Renal cortex interstitium (tissue), 3 donors: ENCODE results near the gene NLGN2. TPM values are rescaled to one million over a fixed set of nuclear protein-coding genes. Genes with fewer than 3 reads are reported as not detected.

ENCODE experiments used
- polyA plus RNA-seq, 3 donors: library from polyadenylated mRNA; unstranded; fragments of 120-200 nt; gene quantifications; one replicate each; pipeline ENCODE4 v1.2.1, GENCODE V29; 2013; ENCODE audit not compliant: insufficient read length in 3 of 3

The NLGN2 gene
- polyA plus RNA-seq, 3 donors: 21.4 to 36.4 (median 29.0) TPM

Other genes with a start within 250 kb of the NLGN2 start
- gene ASGR1, start 228.5 kb upstream of the NLGN2 start, polyA plus RNA-seq: 10 to 100 TPM in 1 of 3 donors, 1 to 10 TPM in 2; 6.1 to 10.7 (median 7.2) TPM
- gene DLG4, start 188.0 kb upstream of the NLGN2 start, polyA plus RNA-seq: 10 to 100 TPM; 28.3 to 47.7 (median 37.6) TPM
- 100 to 1,000 TPM; 438 to 579 (median 497) TPM for gene ACADVL, start 187.9 kb upstream of the NLGN2 start, polyA plus RNA-seq
- gene DVL2, start 173.3 kb upstream of the NLGN2 start, polyA plus RNA-seq: 10 to 100 TPM; 49.8 to 66.7 (median 64.4) TPM
- gene PHF23, start 168.4 kb upstream of the NLGN2 start, polyA plus RNA-seq: 10 to 100 TPM; 51.3 to 65.8 (median 53.1) TPM
- gene GABARAP, start 165.4 kb upstream of the NLGN2 start, polyA plus RNA-seq: 100 to 1,000 TPM; 435 to 476 (median 455) TPM
- gene CTDNEP1, start 156.1 kb upstream of the NLGN2 start, polyA plus RNA-seq: 100 to 1,000 TPM; 151 to 152 (median 151) TPM
- 10 to 100 TPM; 51.6 to 63.0 (median 55.1) TPM for gene ELP5, start 155.6 kb upstream of the NLGN2 start, polyA plus RNA-seq
- gene CLDN7, start 145.4 kb upstream of the NLGN2 start, polyA plus RNA-seq: 10 to 100 TPM; 41.1 to 74.2 (median 41.8) TPM
- 1 to 10 TPM; 1.8 to 2.7 (median 2.5) TPM for gene SLC2A4, start 126.1 kb upstream of the NLGN2 start, polyA plus RNA-seq
- gene YBX2, start 113.2 kb upstream of the NLGN2 start, polyA plus RNA-seq: 1 to 10 TPM; 3.8 to 5.3 (median 5.2) TPM
- 100 to 1,000 TPM; 313 to 353 (median 324) TPM for gene EIF5A, start 100.2 kb upstream of the NLGN2 start, polyA plus RNA-seq
- gene GPS2, start 92.5 kb upstream of the NLGN2 start, polyA plus RNA-seq: 100 to 1,000 TPM in 1 of 3 donors, 10 to 100 TPM in 2; 95.6 to 101 (median 97.4) TPM
- gene NEURL4, start 78.5 kb upstream of the NLGN2 start, polyA plus RNA-seq: 10 to 100 TPM; 30.6 to 38.2 (median 36.1) TPM
- gene ACAP1, start 71.3 kb upstream of the NLGN2 start, polyA plus RNA-seq: 10 to 100 TPM in 1 of 3 donors, 1 to 10 TPM in 2; 7.0 to 12.5 (median 7.6) TPM
- 10 to 100 TPM; 10.7 to 13.9 (median 12.0) TPM for gene KCTD11, start 55.7 kb upstream of the NLGN2 start, polyA plus RNA-seq
- not detected for gene TMEM95, start 52.7 kb upstream of the NLGN2 start, polyA plus RNA-seq
- gene TNK1, start 26.8 kb upstream of the NLGN2 start, polyA plus RNA-seq: 1 to 10 TPM; 5.1 to 9.0 (median 6.0) TPM
- gene PLSCR3, start 13.3 kb upstream of the NLGN2 start, polyA plus RNA-seq: 10 to 100 TPM; 28.8 to 41.5 (median 41.4) TPM
- gene TMEM256, start 3.7 kb upstream of the NLGN2 start, polyA plus RNA-seq: 10 to 100 TPM; 81.9 to 99.2 (median 87.3) TPM
- gene SPEM1, start 12.5 kb downstream of the NLGN2 start, polyA plus RNA-seq: under 1 TPM in 2 of 3 donors, not detected in 1; 0.10 to 0.22 TPM
- gene SPEM2, start 17.8 kb downstream of the NLGN2 start, polyA plus RNA-seq: not detected
- not detected for gene SPEM3, start 21.0 kb downstream of the NLGN2 start, polyA plus RNA-seq
- 1 to 10 TPM; 3.4 to 5.2 (median 4.6) TPM for gene TMEM102, start 27.6 kb downstream of the NLGN2 start, polyA plus RNA-seq
- 10 to 100 TPM in 1 of 3 donors, 1 to 10 TPM in 2; 5.6 to 12.6 (median 8.0) TPM for gene FGF11, start 31.7 kb downstream of the NLGN2 start, polyA plus RNA-seq
- gene CHRNB1, start 37.2 kb downstream of the NLGN2 start, polyA plus RNA-seq: 10 to 100 TPM in 2 of 3 donors, 1 to 10 TPM in 1; 9.3 to 10.7 (median 10.4) TPM
- gene ZBTB4, start 71.8 kb downstream of the NLGN2 start, polyA plus RNA-seq: 10 to 100 TPM; 34.9 to 54.9 (median 40.9) TPM
- gene SLC35G6, start 73.6 kb downstream of the NLGN2 start, polyA plus RNA-seq: under 1 TPM in 2 of 3 donors, not detected in 1; 0.26 TPM
- gene POLR2A, start 76.5 kb downstream of the NLGN2 start, polyA plus RNA-seq: 100 to 1,000 TPM; 131 to 134 (median 134) TPM
- gene TNFSF12, start 141.2 kb downstream of the NLGN2 start, polyA plus RNA-seq: 10 to 100 TPM; 19.0 to 26.6 (median 26.6) TPM
- 10 to 100 TPM; 10.4 to 17.2 (median 12.5) TPM for gene TNFSF13, start 150.9 kb downstream of the NLGN2 start, polyA plus RNA-seq
- gene SENP3, start 154.1 kb downstream of the NLGN2 start, polyA plus RNA-seq: 10 to 100 TPM; 61.6 to 86.9 (median 83.7) TPM
- 10 to 100 TPM; 56.7 to 63.5 (median 62.6) TPM for gene CD68, start 171.8 kb downstream of the NLGN2 start, polyA plus RNA-seq
- 100 to 1,000 TPM; 103 to 119 (median 114) TPM for gene MPDU1, start 176.0 kb downstream of the NLGN2 start, polyA plus RNA-seq
- gene SOX15, start 182.2 kb downstream of the NLGN2 start, polyA plus RNA-seq: 1 to 10 TPM; 2.9 to 4.4 (median 4.0) TPM
- gene FXR2, start 207.1 kb downstream of the NLGN2 start, polyA plus RNA-seq: 10 to 100 TPM; 49.6 to 51.8 (median 51.3) TPM
- gene SAT2, start 220.0 kb downstream of the NLGN2 start, polyA plus RNA-seq: 100 to 1,000 TPM; 141 to 156 (median 145) TPM
- 1 to 10 TPM; 3.4 to 4.7 (median 4.0) TPM for gene SHBG, start 222.3 kb downstream of the NLGN2 start, polyA plus RNA-seq
- 10 to 100 TPM; 20.7 to 22.9 (median 21.0) TPM for gene ATP1B2, start 243.1 kb downstream of the NLGN2 start, polyA plus RNA-seq